GM12878 (cell line): ENCODE measurements around the gene PACS2. TPM values are rescaled to one million over a fixed set of nuclear protein-coding genes. Genes with fewer than 3 reads are reported as not detected.

Source experiments
- BACH1 ChIP-seq: fragments of 450-650 bp; IDR thresholded peaks from 2 replicates; pipeline ENCODE4 v1.6.1; 2017; ENCODE audit warnings: mild to moderate bottlenecking, borderline replicate concordance
- DPF2 ChIP-seq: fragments of 450-650 bp; IDR thresholded peaks from 2 replicates; pipeline ENCODE4 v1.6.1; 2017; ENCODE audit warnings: mild to moderate bottlenecking
- EED ChIP-seq: sonication (generic); IDR thresholded peaks from 2 replicates; pipeline ENCODE4 v1.6.1; 2016; ENCODE audit warnings: antibody characterized with exemption, low read depth
- HDAC6 ChIP-seq: fragments of 200-600 bp; sonication (generic); IDR thresholded peaks from one replicate; pipeline ENCODE4 v1.8.0; 2017; ENCODE audit warnings: antibody characterized with exemption; ENCODE audit not compliant: unreplicated experiment
- HDGF ChIP-seq: fragments of 450-650 bp; IDR thresholded peaks from 2 replicates; pipeline ENCODE4 v1.6.1; 2016; ENCODE audit warnings: antibody characterized with exemption
- JUNB ChIP-seq: IDR thresholded peaks from 2 replicates; pipeline ENCODE4 v1.6.1; 2016; ENCODE audit warnings: antibody characterized with exemption, mild to moderate bottlenecking
- MAX ChIP-seq: IDR thresholded peaks from 2 replicates; pipeline ENCODE4 v1.6.1; 2012; ENCODE audit warnings: low read depth, low read length, improper control_type of control experiment
- MTA2 ChIP-seq: fragments of 450-650 bp; IDR thresholded peaks from 2 replicates; pipeline ENCODE4 v1.6.1; 2016; ENCODE audit warnings: low read depth, mild to moderate bottlenecking, moderate library complexity
- PRDM15 ChIP-seq: fragments of 450-650 bp; formaldehyde crosslinking; IDR thresholded peaks from 2 replicates; pipeline ENCODE4 v1.4.0; 2020; ENCODE audit warnings: mild to moderate bottlenecking, moderate library complexity
- REST ChIP-seq: IDR thresholded peaks from 2 replicates; pipeline ENCODE4 v1.6.1; 2012; ENCODE audit warnings: mild to moderate bottlenecking, low read depth, low read length
- SP1 ChIP-seq: IDR thresholded peaks from one replicate; pipeline ENCODE4 v1.6.1; 2011; ENCODE audit warnings: low read depth, low read length
- SREBF1 ChIP-seq: IDR thresholded peaks from 2 replicates; pipeline ENCODE4 v1.6.1; 2012; ENCODE audit warnings: mild to moderate bottlenecking, low read length
- SRF ChIP-seq, 2 experiments: IDR thresholded peaks; 2 replicates each; pipeline ENCODE4 v1.6.1; 2011; ENCODE audit warnings: low read depth in 2 of 2, low read length in 2 of 2, mild to moderate bottlenecking in 1 of 2, moderate library complexity in 1 of 2
- STAT1 ChIP-seq: fragments of 450-650 bp; conservative IDR thresholded peaks from 2 replicates; pipeline ENCODE4 v1.6.1; 2014; ENCODE audit warnings: antibody characterized with exemption, mild to moderate bottlenecking
- SUZ12 ChIP-seq: fragments of 200-600 bp; sonication (generic); IDR thresholded peaks from one replicate; pipeline ENCODE4 v1.6.1; 2018; ENCODE audit warnings: antibody characterized with exemption, mild to moderate bottlenecking; ENCODE audit not compliant: unreplicated experiment
- TBL1XR1 ChIP-seq: IDR thresholded peaks from 2 replicates; pipeline ENCODE4 v1.6.1; 2012; ENCODE audit warnings: low read depth, low read length, improper control_type of control experiment
- ZNF592 ChIP-seq: fragments of 450-650 bp; IDR thresholded peaks from 2 replicates; pipeline ENCODE4 v1.6.1; 2017; ENCODE audit warnings: mild to moderate bottlenecking, moderate library complexity
- polyA plus RNA-seq, 11 experiments: library from polyadenylated mRNA; depleted of rRNA in 4 of 11; unstranded in 6 of 11; stranded (reverse) in 5 of 11; fragments of >200 nt; fragmentation: Nextera tagmentation in 4 of 11; fragmentation: Illumina TruSeq in 1 of 11; extraction: Ambion mirVana in 4 of 11; extraction: Trizol in 1 of 11; gene quantifications; 1 replicate in 1 of 11; 2 replicates in 10 of 11; pipeline versions ENCODE4 v1.2.1 to v1.2.3, GENCODE V29; 2011 to 2016; ENCODE audit warnings: inconsistent platforms in 2 of 11, missing spikeins in 2 of 11, low read depth in 1 of 11
- total RNA-seq, 4 experiments: library from RNA; depleted of rRNA in 3 of 4; stranded (reverse); fragments of >200 nt in 3 of 4; fragmentation: Illumina TruSeq in 1 of 4; extraction: Trizol in 1 of 4; gene quantifications; 2 replicates each; pipeline versions ENCODE4 v1.2.1 to v1.2.3, GENCODE V29; 2013 to 2021

Gene PACS2
- total and polyA plus RNA-seq, 10 of the 15 experiments (the other 5 are each of a cell fraction or from before 2014, with no cell fraction given): 0.21 to 37.3 (median 9.4) TPM

GRCh38 chr14:105414456-105415371 lies 100.2 kb downstream of the PACS2 start (continued):
- TF ChIP-seq PRDM15: no peak
- peak; percentile 57; the same call in 1 of the 2 replicates for TF ChIP-seq ZNF592
- no peak for TF ChIP-seq STAT1
- no peak for TF ChIP-seq SP1
- TF ChIP-seq SRF (IDR thresholded peaks at IDR 0.05; ENCODE audit: low read depth in 2 of 2, low read length in 2 of 2): no peak
- TF ChIP-seq MTA2: no peak
- 0 out of 2 replicates have a peak, but pooled peaks have one; percentile 32 for TF ChIP-seq EED
- no peak for TF ChIP-seq REST
- TF ChIP-seq SUZ12: no peak
- TF ChIP-seq TBL1XR1: no peak
- TF ChIP-seq JUNB: no peak
- peak; percentile 49; the same call in 1 of the 2 replicates for TF ChIP-seq DPF2
- no peak for TF ChIP-seq SREBF1
- no peak for TF ChIP-seq HDAC6
- TF ChIP-seq MAX: no peak
- peak; percentile 75; the same call in 1 of the 2 replicates for TF ChIP-seq BACH1
- no peak for TF ChIP-seq HDGF
